ENCODE measurements around the gene POMT2. TPM values are rescaled to one million over a fixed set of nuclear protein-coding genes. Genes with fewer than 3 reads are reported as not detected.

The POMT2 gene
- total RNA-seq, 2 donors from 2014 or later, result 9.7 to 11.5 TPM

DNA sequence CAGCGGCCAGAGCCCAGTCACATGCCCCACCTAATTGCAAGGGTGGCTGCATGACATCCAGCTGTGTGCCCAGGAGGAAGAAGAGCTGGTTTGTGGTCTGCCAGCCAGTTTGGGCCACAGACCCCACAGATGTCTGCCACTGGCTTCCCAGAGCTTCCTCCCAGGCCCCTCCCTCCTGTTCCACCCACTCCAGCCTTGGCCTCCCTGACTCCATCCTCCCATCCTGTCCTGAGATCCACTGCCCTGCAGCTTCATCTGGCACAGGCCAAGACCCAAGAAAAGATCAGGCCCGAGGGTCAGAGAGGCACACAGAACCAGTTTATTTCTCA, 55.5 kb downstream of the POMT2 start:
- TF ChIP-seq, protein P1, sequence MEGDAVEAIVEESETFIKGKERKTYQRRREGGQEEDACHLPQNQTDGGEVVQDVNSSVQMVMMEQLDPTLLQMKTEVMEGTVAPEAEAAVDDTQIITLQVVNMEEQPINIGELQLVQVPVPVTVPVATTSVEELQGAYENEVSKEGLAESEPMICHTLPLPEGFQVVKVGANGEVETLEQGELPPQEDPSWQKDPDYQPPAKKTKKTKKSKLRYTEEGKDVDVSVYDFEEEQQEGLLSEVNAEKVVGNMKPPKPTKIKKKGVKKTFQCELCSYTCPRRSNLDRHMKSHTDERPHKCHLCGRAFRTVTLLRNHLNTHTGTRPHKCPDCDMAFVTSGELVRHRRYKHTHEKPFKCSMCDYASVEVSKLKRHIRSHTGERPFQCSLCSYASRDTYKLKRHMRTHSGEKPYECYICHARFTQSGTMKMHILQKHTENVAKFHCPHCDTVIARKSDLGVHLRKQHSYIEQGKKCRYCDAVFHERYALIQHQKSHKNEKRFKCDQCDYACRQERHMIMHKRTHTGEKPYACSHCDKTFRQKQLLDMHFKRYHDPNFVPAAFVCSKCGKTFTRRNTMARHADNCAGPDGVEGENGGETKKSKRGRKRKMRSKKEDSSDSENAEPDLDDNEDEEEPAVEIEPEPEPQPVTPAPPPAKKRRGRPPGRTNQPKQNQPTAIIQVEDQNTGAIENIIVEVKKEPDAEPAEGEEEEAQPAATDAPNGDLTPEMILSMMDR (IDR thresholded peaks at IDR 0.05), result no peak
- no peak for DNase-seq (ENCODE audit: low spot score)
- peaks cover 0 to 9% of the 10 kb centered on the region in 2 donors for H3K9me3 ChIP-seq
- H3K4me3 ChIP-seq, result no peak overlapping the region
- no peaks in the 10 kb centered on the region for H3K4me1 ChIP-seq
- no peak overlapping the region for H3K27ac ChIP-seq
- H3K27me3 ChIP-seq, result no peaks in the 10 kb centered on the region
- no peaks in the 10 kb centered on the region for H3K36me3 ChIP-seq

DNA sequence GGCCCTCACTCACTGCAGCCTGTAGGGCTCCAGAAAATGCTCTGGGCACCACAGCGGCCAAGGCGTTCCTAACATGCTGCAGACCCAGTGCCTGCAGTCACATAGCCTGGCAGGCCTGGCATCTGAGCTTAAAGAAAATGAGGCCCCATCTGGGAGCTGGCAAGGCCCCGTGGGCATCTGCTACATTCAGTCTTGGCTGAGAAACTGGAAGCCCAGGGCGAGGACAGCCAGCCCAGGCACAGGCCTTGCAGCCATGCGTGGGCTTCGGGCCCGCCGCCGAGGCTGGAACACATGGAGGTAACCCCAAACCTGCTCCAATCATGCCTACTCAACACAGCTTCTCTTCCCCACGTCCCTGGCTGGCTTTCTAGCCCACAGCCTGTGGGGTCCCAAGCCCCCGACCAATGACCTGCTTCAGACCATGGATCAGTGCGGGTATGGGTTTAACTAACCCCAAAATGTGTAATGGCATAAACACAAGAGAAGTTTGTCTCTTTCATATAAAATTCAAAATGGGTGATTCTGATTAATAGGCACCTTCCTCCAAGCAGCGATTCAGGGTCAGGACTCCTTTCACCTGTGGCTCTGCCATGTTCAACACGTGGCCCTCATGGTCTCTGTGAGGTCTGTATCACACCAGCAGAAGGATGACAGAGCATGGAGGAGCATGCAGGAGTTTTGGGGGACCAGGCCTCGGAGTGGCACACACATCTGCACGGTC, 56.1 kb downstream of the POMT2 start:
- no peak for DNase-seq (ENCODE audit: low spot score)
- TF ChIP-seq, protein P1 (IDR thresholded peaks at IDR 0.05), result no peak
- no peaks in the 10 kb centered on the region for H3K4me1 ChIP-seq
- H3K27me3 ChIP-seq, result no peaks in the 10 kb centered on the region
- H3K9me3 ChIP-seq, result peaks cover 0 to 9% of the 10 kb centered on the region in 2 donors
- no peak overlapping the region for H3K27ac ChIP-seq
- H3K36me3 ChIP-seq, result no peaks in the 10 kb centered on the region
- no peak overlapping the region for H3K4me3 ChIP-seq

DNA sequence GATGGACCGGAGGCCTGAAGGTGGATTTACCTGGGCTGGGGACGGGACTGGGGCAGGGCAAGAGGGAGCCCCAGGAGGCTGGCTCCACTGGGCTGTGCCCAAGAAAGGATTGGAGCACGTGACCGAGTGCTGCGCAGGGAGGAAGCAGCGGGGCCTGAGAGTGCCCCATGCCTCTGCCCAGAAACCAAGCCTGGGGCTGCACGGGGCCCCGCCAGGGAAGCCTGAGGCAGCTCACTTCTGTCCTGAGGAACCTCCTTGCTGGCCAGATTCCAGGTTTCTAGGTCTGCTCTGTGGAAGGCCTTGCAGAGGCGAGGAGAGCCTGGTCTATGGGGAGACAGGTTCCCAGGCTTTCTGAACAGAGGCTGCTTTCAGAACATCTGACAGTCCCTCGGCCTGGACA, 60.1 kb downstream of the POMT2 start:
- Histone ChIP-seq H3K4me1 (no peaks in the 10 kb centered on the region), H3K27ac (no peak overlapping the region), H3K36me3 (no peaks in the 10 kb centered on the region), H3K9me3 (no peaks in the 10 kb centered on the region), H3K4me3 (no peak overlapping the region), H3K27me3 (no peaks in the 10 kb centered on the region)
- TF ChIP-seq, protein P1 (IDR thresholded peaks at IDR 0.05), result no peak
- no peak for DNase-seq (ENCODE audit: low spot score)

DNA sequence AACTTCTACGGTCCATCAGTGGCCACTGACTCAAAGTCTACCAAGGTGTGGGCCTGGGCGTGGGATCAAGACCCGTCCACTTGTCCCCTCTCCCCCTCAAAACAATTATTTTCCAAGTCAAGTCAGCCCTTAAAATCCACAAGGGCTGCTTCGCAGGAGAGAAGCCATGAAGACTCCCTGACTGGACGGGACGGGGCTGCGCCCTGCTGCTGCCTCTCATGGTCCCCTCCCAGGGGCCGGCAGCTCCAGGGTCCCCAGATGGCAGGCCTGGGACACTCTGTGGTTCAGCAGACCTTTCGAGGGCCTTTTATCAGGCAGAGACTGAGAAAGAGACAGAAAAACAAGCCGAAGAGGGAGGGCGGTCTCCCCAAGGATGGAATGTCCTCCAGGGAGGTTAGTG, 60.5 kb downstream of the POMT2 start:
- H3K4me3 ChIP-seq, result no peak overlapping the region
- H3K4me1 ChIP-seq, result no peaks in the 10 kb centered on the region
- H3K27me3 ChIP-seq, result no peaks in the 10 kb centered on the region
- DNase-seq (ENCODE audit: low spot score), result no peak
- no peaks in the 10 kb centered on the region for H3K36me3 ChIP-seq
- no peaks in the 10 kb centered on the region for H3K9me3 ChIP-seq
- no peak overlapping the region for H3K27ac ChIP-seq
- TF ChIP-seq, protein P1 (IDR thresholded peaks at IDR 0.05), result no peak

DNA sequence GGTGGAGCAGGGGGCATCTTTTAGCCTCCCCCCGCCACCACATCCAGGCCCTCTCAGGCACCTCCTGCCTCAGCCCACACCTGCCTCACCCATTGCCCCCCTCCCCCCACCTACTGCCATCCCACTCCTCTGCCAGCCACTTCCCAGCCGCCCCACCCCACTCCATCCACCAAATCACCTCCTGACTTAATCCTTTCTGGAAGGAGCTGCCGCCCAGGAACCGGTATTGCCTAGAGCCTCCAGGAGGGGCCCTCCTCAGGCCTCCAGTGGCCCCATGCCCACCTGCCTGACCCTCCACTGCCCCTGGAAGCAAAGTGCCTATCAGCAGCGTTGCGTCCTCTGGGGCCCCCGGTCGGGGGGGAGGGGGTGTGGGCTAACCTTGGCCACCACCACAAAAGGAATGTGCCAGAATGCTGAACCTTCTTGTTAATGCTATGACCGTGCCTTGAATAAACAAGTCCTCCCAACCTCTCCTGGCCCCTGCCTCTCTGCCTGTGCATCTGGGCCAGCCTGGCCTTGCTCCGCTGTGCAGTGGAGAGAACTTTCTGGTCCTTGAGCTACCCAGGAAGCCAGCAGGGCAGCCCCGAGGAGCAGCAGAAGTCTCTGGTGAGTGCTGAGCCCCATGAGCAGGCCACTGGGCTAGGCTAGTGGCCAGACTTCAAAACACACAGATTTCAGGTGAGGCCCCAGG, 61.5 kb downstream of the POMT2 start:
- TF ChIP-seq, protein P1 (IDR thresholded peaks at IDR 0.05), result no peak
- Histone ChIP-seq H3K27ac (no peak overlapping the region), H3K36me3 (no peaks in the 10 kb centered on the region), H3K4me3 (no peak overlapping the region), H3K27me3 (no peaks in the 10 kb centered on the region), H3K4me1 (no peaks in the 10 kb centered on the region), H3K9me3 (no peaks in the 10 kb centered on the region)
- no peak for DNase-seq (ENCODE audit: low spot score)

Data from right atrium auricular region (tissue), 2 donors.